Liver (tissue), 9 donors: ENCODE results near the gene HOXD9. TPM values are rescaled to one million over a fixed set of nuclear protein-coding genes. Genes with fewer than 3 reads are reported as not detected.

ENCODE experiments used
- DNase-seq: peaks from one replicate; pipeline ENCODE4 v3.0.0-alpha.2; 2017; ENCODE audit warnings: low spot score
- H3K27ac ChIP-seq, 2 donors: one replicate each; pipeline ENCODE4 v1.7.0; 2013; ENCODE audit warnings: inconsistent platforms in 2 of 2, low read length in 2 of 2, control low read depth in 1 of 2, low read depth in 1 of 2, mild to moderate bottlenecking in 1 of 2
- H3K27me3 ChIP-seq, 4 donors: one replicate each; pipeline versions ENCODE4 v1.6.1 to v1.7.0; 2013; ENCODE audit warnings: low read length in 3 of 4, inconsistent platforms in 1 of 4, mild to moderate bottlenecking in 1 of 4, moderate library complexity in 1 of 4; ENCODE audit not compliant: control insufficient read depth in 4 of 4, insufficient read depth in 4 of 4
- H3K36me3 ChIP-seq, 4 donors: one replicate each; pipeline versions ENCODE4 v1.6.1 to v1.7.0; 2013; ENCODE audit warnings: low read length in 3 of 4, mild to moderate bottlenecking in 3 of 4, low read depth in 1 of 4, moderate library complexity in 1 of 4; ENCODE audit not compliant: control insufficient read depth in 4 of 4, insufficient read depth in 3 of 4
- H3K4me1 ChIP-seq, 4 donors: one replicate each; pipeline versions ENCODE4 v1.6.1 to v1.7.0; 2013; ENCODE audit warnings: low read length in 3 of 4, mild to moderate bottlenecking in 3 of 4, moderate library complexity in 1 of 4; ENCODE audit not compliant: control insufficient read depth in 4 of 4, insufficient read depth in 4 of 4
- H3K4me3 ChIP-seq, 3 donors: one replicate each; pipeline versions ENCODE4 v1.6.1 to v1.7.0; 2013; ENCODE audit warnings: low read length in 3 of 3, control low read depth in 1 of 3, low read depth in 1 of 3, mild to moderate bottlenecking in 1 of 3
- H3K9ac ChIP-seq, 2 donors: one replicate each; pipeline ENCODE4 v1.7.0; 2013; ENCODE audit warnings: low read length in 2 of 2, mild to moderate bottlenecking in 2 of 2, moderate library complexity in 2 of 2, control low read depth in 1 of 2, low read depth in 1 of 2
- H3K9me3 ChIP-seq, 4 donors: one replicate each; pipeline versions ENCODE4 v1.6.1 to v1.7.0; 2013; ENCODE audit warnings: low read length in 3 of 4; ENCODE audit not compliant: control insufficient read depth in 4 of 4
- ATF3 ChIP-seq: IDR thresholded peaks from 2 replicates; pipeline ENCODE4 v1.6.1; 2016; ENCODE audit warnings: antibody characterized with exemption
- CTCF ChIP-seq: fragments of 150-350 bp; IDR thresholded peaks from 2 replicates; pipeline ENCODE4 v1.5.1; 2017; ENCODE audit warnings: improper control_type of control experiment, low read depth, low read length; ENCODE audit not compliant: missing input control
- EGR1 ChIP-seq, 2 donors: IDR thresholded peaks; 2 replicates each; pipeline ENCODE4 v1.6.1; 2016 to 2018; ENCODE audit warnings: antibody characterized with exemption in 2 of 2, low read depth in 2 of 2
- GABPA ChIP-seq, 2 donors: IDR thresholded peaks in 1 of 2; conservative IDR thresholded peaks in 1 of 2; 2 replicates each; pipeline ENCODE4 v1.6.1; 2016; ENCODE audit warnings: antibody characterized with exemption in 2 of 2, mild to moderate bottlenecking in 1 of 2, moderate library complexity in 1 of 2
- HNF4A ChIP-seq, 2 donors: conservative IDR thresholded peaks; 2 replicates each; pipeline ENCODE4 v1.6.1; 2016; ENCODE audit warnings: antibody characterized with exemption in 2 of 2, mild to moderate bottlenecking in 2 of 2
- HNF4G ChIP-seq: IDR thresholded peaks from 2 replicates; pipeline ENCODE4 v1.6.1; 2016; ENCODE audit warnings: antibody characterized with exemption
- JUND ChIP-seq, 2 donors: IDR thresholded peaks; 2 replicates each; pipeline ENCODE4 v1.6.1; 2016; ENCODE audit warnings: antibody characterized with exemption in 2 of 2
- MAX ChIP-seq: IDR thresholded peaks from 2 replicates; pipeline ENCODE4 v1.6.1; 2016; ENCODE audit warnings: antibody characterized with exemption
- RAD21 ChIP-seq, 2 donors: IDR thresholded peaks; 2 replicates each; pipeline ENCODE4 v1.6.1; 2016; ENCODE audit warnings: antibody characterized with exemption in 2 of 2, mild to moderate bottlenecking in 2 of 2
- REST ChIP-seq: IDR thresholded peaks from 2 replicates; pipeline ENCODE4 v1.6.1; 2016; ENCODE audit warnings: antibody characterized with exemption, mild to moderate bottlenecking
- RXRA ChIP-seq, 2 donors: IDR thresholded peaks; 2 replicates each; pipeline ENCODE4 v1.6.1; 2017 to 2018; ENCODE audit warnings: antibody characterized with exemption in 2 of 2, mild to moderate bottlenecking in 1 of 2
- SP1 ChIP-seq: IDR thresholded peaks from 2 replicates; pipeline ENCODE4 v1.6.1; 2018; ENCODE audit warnings: antibody characterized with exemption, mild to moderate bottlenecking
- TAF1 ChIP-seq: conservative IDR thresholded peaks from 2 replicates; pipeline ENCODE4 v1.6.1; 2016; ENCODE audit warnings: antibody characterized with exemption, mild to moderate bottlenecking
- YY1 ChIP-seq: IDR thresholded peaks from 2 replicates; pipeline ENCODE4 v1.6.1; 2016; ENCODE audit warnings: antibody characterized with exemption, mild to moderate bottlenecking
- ZBTB33 ChIP-seq: IDR thresholded peaks from 2 replicates; pipeline ENCODE4 v1.6.1; 2016; ENCODE audit warnings: antibody characterized with exemption
- WGBS: extraction: QIAGEN DNeasy Blood & Tissue Kit; methylation state at CpG from one replicate; pipeline ENCODE4 v1.1.7; 2013; 5-methylcytosine and 5-hydroxymethylcytosine counted together
- polyA plus RNA-seq, 2 donors: library from polyadenylated mRNA; stranded (reverse) in 1 of 2; unstranded in 1 of 2; fragments of 200-250 nt in 1 of 2; fragments of >200 nt in 1 of 2; fragmentation: Nextera tagmentation in 1 of 2; extraction: Ambion mirVana in 1 of 2; gene quantifications; one replicate each; pipeline versions ENCODE4 v1.2.1 to v1.2.3, GENCODE V29; 2013 to 2015
- total RNA-seq, 2 donors: library from RNA; depleted of rRNA; stranded (reverse); fragments of >200 nt; gene quantifications; one replicate each; pipeline ENCODE4 v1.2.3, GENCODE V29; 2014
- donor health status: healthy.
- donor health status: healthy.
- donor health status: healthy.
- donor health status: healthy.
- donor health status: healthy.

Gene HOXD9
- total and polyA plus RNA-seq, 4 donors: 0.07 TPM; not detected in 3

- Histone ChIP-seq H3K4me3 (no peak overlapping the region), H3K9ac (no peak overlapping the region), H3K9me3 (no peaks in the 10 kb centered on the region), H3K36me3 (no peaks in the 10 kb centered on the region), H3K27me3 (peaks cover 11 to 34% (median 26%) of the 10 kb centered on the region in 4 donors), H3K4me1 (peaks cover 7 to 18% (median 13%) of the 10 kb centered on the region in 4 donors), H3K27ac (no peak overlapping the region)
- WGBS: 17% methylated on average over 28 of the region's 28 CpGs
- no peak for DNase-seq
- TF ChIP-seq JUND (IDR thresholded peaks at IDR 0.05): no peak
- TF ChIP-seq EGR1 (IDR thresholded peaks at IDR 0.05; ENCODE audit: low read depth in 2 of 2): no peak
- TF ChIP-seq GABPA (IDR thresholded peaks at IDR 0.05 in 1 of 2, conservative IDR thresholded peaks at IDR 0.05 in 1 of 2): no peak
- no peak for TF ChIP-seq TAF1
- no peak for TF ChIP-seq REST
- no peak for TF ChIP-seq MAX
- TF ChIP-seq ZBTB33: no peak
- TF ChIP-seq YY1: no peak
- no peak for TF ChIP-seq HNF4A (conservative IDR thresholded peaks at IDR 0.05)
- TF ChIP-seq RXRA (IDR thresholded peaks at IDR 0.05): no peak
- TF ChIP-seq SP1: no peak
- TF ChIP-seq ATF3: no peak
Observed at GRCh38 chr2:176138923-176139660, 16.6 kb downstream of the HOXD9 start.

GRCh38 chr2:176139661-176140512 is 17.4 kb downstream of the HOXD9 start:
- Histone ChIP-seq H3K9ac (no peak overlapping the region), H3K36me3 (no peaks in the 10 kb centered on the region), H3K27me3 (peaks cover 9 to 29% (median 25%) of the 10 kb centered on the region in 4 donors), H3K27ac (no peak overlapping the region), H3K4me1 (peaks cover 7 to 18% (median 13%) of the 10 kb centered on the region in 4 donors), H3K9me3 (no peaks in the 10 kb centered on the region), H3K4me3 (peak overlapping the region in 1 of 3 donors; percentile 52)
- TF ChIP-seq SP1 (no peak), RAD21 (IDR thresholded peaks at IDR 0.05) (no peak), YY1 (no peak), EGR1 (IDR thresholded peaks at IDR 0.05; ENCODE audit: low read depth in 2 of 2) (no peak), JUND (IDR thresholded peaks at IDR 0.05) (no peak), GABPA (IDR thresholded peaks at IDR 0.05 in 1 of 2, conservative IDR thresholded peaks at IDR 0.05 in 1 of 2) (no peak), HNF4G (no peak), CTCF (no peak), RXRA (IDR thresholded peaks at IDR 0.05) (no peak), ZBTB33 (no peak), TAF1 (no peak), HNF4A (conservative IDR thresholded peaks at IDR 0.05) (no peak), MAX (no peak)
- WGBS: 18% methylated on average over 41 of the region's 41 CpGs
- DNase-seq: no peak
